HFF-Myc (cell line): Measurements from ENCODE around the gene DDX60.

ENCODE experiments used
- DNase-seq: peaks from one replicate; pipeline ENCODE4 v3.0.0-alpha.2; 2011; ENCODE audit warnings: low read depth; ENCODE audit errors: extremely low read depth
- H3K4me3 ChIP-seq: replicated peaks from 2 replicates; pipeline ENCODE4 v1.5.1; 2011; ENCODE audit warnings: low read depth, mild to moderate bottlenecking, control low read depth, low read length
- TF ChIP-seq, protein P1 (sequence below): IDR thresholded peaks from 2 replicates; pipeline ENCODE4 v1.5.1; 2012; ENCODE audit warnings: mild to moderate bottlenecking, low read depth, low read length, control low read depth; ENCODE audit errors: missing control alignments

Gene DDX60

GRCh38 chr4:168199260-168199957 lies 119.1 kb downstream of the DDX60 start:
- no peak overlapping the region for H3K4me3 ChIP-seq
- TF ChIP-seq, protein P1, sequence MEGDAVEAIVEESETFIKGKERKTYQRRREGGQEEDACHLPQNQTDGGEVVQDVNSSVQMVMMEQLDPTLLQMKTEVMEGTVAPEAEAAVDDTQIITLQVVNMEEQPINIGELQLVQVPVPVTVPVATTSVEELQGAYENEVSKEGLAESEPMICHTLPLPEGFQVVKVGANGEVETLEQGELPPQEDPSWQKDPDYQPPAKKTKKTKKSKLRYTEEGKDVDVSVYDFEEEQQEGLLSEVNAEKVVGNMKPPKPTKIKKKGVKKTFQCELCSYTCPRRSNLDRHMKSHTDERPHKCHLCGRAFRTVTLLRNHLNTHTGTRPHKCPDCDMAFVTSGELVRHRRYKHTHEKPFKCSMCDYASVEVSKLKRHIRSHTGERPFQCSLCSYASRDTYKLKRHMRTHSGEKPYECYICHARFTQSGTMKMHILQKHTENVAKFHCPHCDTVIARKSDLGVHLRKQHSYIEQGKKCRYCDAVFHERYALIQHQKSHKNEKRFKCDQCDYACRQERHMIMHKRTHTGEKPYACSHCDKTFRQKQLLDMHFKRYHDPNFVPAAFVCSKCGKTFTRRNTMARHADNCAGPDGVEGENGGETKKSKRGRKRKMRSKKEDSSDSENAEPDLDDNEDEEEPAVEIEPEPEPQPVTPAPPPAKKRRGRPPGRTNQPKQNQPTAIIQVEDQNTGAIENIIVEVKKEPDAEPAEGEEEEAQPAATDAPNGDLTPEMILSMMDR, result no peak
- no peak for DNase-seq

- TF ChIP-seq, protein P1, result no peak
- H3K4me3 ChIP-seq, result no peak overlapping the region
- DNase-seq, result no peak
These were observed 120.6 kb downstream of the DDX60 start for GRCh38 chr4:168197926-168198325.

- no peak for DNase-seq
- no peak overlapping the region for H3K4me3 ChIP-seq
- TF ChIP-seq, protein P1, result no peak
These were observed 129.8 kb downstream of the DDX60 start for GRCh38 chr4:168188754-168189153.

GRCh38 chr4:168183717-168184571 lies 134.6 kb downstream of the DDX60 start:
- DNase-seq, result peak; percentile 22
- H3K4me3 ChIP-seq, result no peak overlapping the region
- TF ChIP-seq, protein P1, result peak; percentile 30

GRCh38 chr4:168177546-168178149 lies 140.9 kb downstream of the DDX60 start:
- no peak for DNase-seq
- H3K4me3 ChIP-seq, result no peak overlapping the region
- TF ChIP-seq, protein P1, result no peak

DNA sequence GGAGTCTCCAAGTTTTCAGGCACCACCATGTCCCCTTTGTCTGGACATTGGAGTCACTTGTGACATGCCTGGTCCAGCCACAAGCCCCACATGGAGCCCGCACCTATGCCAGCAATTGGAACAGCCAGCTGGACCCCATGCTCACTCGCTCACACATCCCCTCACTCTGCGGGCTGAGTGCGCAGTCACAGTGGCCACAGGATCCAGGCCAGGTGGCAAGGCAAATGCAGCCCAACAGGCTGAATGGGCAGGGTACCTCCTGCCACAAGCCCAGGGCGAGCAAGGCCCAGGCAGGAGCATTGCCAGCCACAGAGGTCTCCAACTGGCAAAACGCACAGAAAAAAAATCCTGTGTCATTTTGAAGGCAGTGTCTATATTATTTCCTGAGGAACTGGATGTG lies 144.2 kb downstream of the DDX60 start:
- H3K4me3 ChIP-seq, result no peak overlapping the region
- TF ChIP-seq, protein P1, result no peak
- DNase-seq, result no peak
